NCI-H1436 (cell line): ENCODE results near the gene HIKESHI.

Experiments used
- DNase-seq: peaks from one replicate; lab custom pipeline; 2025; lab: John Stamatoyannopoulos, UW

Gene HIKESHI

GRCh38 chr11:86374586-86374985 is 72.5 kb downstream of the HIKESHI start, which contains the start of gene CCDC81:
CCDC81 (plus strand) TSS chr11:86374887; CDS start chr11:86375164, 277 bp downstream.
- no peak for DNase-seq

- no peak for DNase-seq
Observed at GRCh38 chr11:86377972-86378371, 75.9 kb downstream of the HIKESHI start.

GRCh38 chr11:86380295-86381059 is 78.4 kb downstream of the HIKESHI start:
- no peak for DNase-seq

GRCh38 chr11:86383041-86383955 is 81.3 kb downstream of the HIKESHI start:
- DNase-seq, result no peak

GRCh38 chr11:86386283-86386682 is 84.2 kb downstream of the HIKESHI start:
- no peak for DNase-seq

GRCh38 chr11:86386746-86387145 is 84.7 kb downstream of the HIKESHI start:
- no peak for DNase-seq

- DNase-seq, result no peak
Observed at GRCh38 chr11:86388198-86388597, 86.2 kb downstream of the HIKESHI start.

- DNase-seq, result no peak
Observed at GRCh38 chr11:86390487-86390886, 88.4 kb downstream of the HIKESHI start.

GRCh38 chr11:86395061-86395551 is 93.1 kb downstream of the HIKESHI start:
- DNase-seq, result no peak
